Ovary (tissue), 3 donors: Measurements from ENCODE around the gene PLD6.

Experiments
- EP300 ChIP-seq: sonication (generic); formaldehyde crosslinking; IDR thresholded peaks from one replicate; pipeline ENCODE4 v1.6.1; 2017; ENCODE audit warnings: antibody characterized with exemption
- POLR2A ChIP-seq: fragments of 450-650 bp; IDR thresholded peaks from one replicate; pipeline ENCODE4 v1.6.1; 2017; ENCODE audit warnings: antibody characterized with exemption, mild to moderate bottlenecking, moderate library complexity
- TF ChIP-seq, protein P1 (sequence below), 3 donors: fragments of 450-650 bp in 2 of 3; fragments of 200-600 bp in 1 of 3; IDR thresholded peaks; one replicate each; pipeline versions ENCODE4 v1.5.1 to v1.8.0; 2016 to 2022; ENCODE audit warnings: antibody characterized with exemption in 3 of 3, mild to moderate bottlenecking in 1 of 3
- donor health status: DM: no; HTN: no; CAD: no.

GRCh38 chr17:17206124-17206912 is at the start of gene PLD6:
- TF ChIP-seq, protein P1, sequence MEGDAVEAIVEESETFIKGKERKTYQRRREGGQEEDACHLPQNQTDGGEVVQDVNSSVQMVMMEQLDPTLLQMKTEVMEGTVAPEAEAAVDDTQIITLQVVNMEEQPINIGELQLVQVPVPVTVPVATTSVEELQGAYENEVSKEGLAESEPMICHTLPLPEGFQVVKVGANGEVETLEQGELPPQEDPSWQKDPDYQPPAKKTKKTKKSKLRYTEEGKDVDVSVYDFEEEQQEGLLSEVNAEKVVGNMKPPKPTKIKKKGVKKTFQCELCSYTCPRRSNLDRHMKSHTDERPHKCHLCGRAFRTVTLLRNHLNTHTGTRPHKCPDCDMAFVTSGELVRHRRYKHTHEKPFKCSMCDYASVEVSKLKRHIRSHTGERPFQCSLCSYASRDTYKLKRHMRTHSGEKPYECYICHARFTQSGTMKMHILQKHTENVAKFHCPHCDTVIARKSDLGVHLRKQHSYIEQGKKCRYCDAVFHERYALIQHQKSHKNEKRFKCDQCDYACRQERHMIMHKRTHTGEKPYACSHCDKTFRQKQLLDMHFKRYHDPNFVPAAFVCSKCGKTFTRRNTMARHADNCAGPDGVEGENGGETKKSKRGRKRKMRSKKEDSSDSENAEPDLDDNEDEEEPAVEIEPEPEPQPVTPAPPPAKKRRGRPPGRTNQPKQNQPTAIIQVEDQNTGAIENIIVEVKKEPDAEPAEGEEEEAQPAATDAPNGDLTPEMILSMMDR (IDR thresholded peaks at IDR 0.05), result no peak
- TF ChIP-seq POLR2A (peak; percentile 14), EP300 (no peak)
